Retinal pigment epithelial cell (primary cell): ENCODE data around the gene IPO9.
A peak's percentile ranks its signal among the peaks of the same experiment; 100 is the strongest.

Experiments
- DNase-seq: peaks from one replicate; pipeline ENCODE4 v3.0.0-alpha.2; 2010; ENCODE audit warnings: low read depth
- H3K4me3 ChIP-seq: 2 replicates; pipeline ENCODE4 v1.5.1; 2011; ENCODE audit warnings: mild to moderate bottlenecking, low read length, control low read depth, moderate library complexity
- TF ChIP-seq, protein P1 (sequence below): conservative IDR thresholded peaks from 2 replicates; pipeline ENCODE4 v1.5.1; 2011; ENCODE audit warnings: low read depth, low read length, control low read depth, inconsistent platforms

The IPO9 gene

DNA sequence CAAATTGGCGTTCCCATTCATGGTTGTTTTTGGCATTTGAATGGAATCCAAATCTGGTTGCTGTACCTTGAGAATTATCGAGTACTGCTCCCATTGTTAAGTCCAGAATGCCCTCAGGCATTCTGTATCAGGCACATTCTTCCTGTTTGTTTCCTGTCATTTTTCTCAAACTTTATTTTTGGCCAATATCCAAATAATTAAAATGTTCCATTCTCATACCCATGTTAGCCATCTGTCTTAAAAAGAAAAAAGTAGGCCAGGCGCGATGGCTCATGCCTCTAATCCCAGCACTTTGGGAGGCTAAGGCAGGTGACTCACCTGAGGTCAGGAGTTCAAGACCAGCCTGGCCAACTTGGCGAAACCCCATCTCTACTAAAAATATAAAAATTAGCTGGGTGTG, 30.5 kb downstream of the IPO9 start:
- TF ChIP-seq, protein P1, sequence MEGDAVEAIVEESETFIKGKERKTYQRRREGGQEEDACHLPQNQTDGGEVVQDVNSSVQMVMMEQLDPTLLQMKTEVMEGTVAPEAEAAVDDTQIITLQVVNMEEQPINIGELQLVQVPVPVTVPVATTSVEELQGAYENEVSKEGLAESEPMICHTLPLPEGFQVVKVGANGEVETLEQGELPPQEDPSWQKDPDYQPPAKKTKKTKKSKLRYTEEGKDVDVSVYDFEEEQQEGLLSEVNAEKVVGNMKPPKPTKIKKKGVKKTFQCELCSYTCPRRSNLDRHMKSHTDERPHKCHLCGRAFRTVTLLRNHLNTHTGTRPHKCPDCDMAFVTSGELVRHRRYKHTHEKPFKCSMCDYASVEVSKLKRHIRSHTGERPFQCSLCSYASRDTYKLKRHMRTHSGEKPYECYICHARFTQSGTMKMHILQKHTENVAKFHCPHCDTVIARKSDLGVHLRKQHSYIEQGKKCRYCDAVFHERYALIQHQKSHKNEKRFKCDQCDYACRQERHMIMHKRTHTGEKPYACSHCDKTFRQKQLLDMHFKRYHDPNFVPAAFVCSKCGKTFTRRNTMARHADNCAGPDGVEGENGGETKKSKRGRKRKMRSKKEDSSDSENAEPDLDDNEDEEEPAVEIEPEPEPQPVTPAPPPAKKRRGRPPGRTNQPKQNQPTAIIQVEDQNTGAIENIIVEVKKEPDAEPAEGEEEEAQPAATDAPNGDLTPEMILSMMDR, result no peak
- H3K4me3 ChIP-seq, result no peak overlapping the region
- no peak for DNase-seq

DNA sequence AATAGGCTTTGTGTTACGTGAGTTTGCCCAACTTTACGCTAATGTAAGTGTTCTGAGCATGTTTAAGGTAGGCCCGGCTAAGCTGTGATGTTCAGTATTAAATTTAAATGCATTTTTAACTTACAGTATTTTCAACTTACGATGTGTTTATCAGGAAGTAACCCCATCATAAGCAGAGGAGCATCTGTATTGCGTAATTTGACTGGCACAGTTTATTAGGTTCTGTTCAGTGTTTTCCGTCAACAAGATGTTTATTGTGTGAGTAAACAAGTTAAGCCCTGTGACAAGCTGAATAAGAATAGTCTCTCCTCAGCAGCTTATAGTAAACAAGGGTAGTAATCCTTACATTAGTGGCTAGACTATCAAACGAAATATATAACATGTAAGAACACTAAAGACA, 32.5 kb downstream of the IPO9 start:
- DNase-seq, result no peak
- H3K4me3 ChIP-seq, result no peak overlapping the region
- TF ChIP-seq, protein P1, result no peak

DNA sequence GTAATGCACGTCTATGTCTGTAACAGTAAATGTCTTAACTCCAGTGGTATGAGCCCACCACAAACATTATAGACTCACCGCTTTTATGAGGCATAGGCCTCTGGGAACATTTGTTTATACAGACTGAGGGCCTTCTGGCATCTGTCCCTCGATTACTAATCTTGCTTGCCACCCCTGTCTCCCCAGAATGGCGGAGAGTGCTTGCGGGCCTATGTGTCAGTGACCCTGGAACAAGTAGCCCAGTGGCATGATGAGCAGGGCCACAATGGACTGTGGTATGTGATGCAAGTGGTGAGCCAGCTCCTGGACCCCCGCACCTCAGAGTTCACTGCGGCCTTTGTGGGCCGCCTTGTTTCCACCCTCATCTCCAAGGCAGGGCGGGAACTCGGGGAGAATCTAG, 41.4 kb downstream of the IPO9 start:
- DNase-seq, result no peak
- TF ChIP-seq, protein P1, result no peak
- no peak overlapping the region for H3K4me3 ChIP-seq

DNA sequence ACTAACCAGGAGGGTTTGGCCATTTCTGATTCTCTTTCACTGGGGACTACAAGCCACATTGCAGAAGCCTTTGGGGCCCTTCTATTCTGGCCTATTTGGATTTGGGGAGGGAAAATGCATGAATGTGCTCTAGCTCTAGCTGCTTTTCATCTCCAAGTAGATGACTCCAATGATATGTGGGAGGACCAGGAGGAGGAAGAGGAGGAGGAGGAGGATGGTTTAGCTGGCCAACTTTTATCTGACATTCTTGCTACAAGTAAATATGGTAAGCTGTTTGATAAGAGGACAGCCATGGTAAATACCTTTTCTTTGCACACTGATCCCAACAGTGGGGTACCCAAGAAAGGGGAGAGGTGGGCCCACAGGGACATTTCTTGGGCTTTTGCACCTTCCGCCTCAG, 45.7 kb downstream of the IPO9 start:
- TF ChIP-seq, protein P1, result no peak
- DNase-seq, result no peak
- H3K4me3 ChIP-seq, result no peak overlapping the region

DNA sequence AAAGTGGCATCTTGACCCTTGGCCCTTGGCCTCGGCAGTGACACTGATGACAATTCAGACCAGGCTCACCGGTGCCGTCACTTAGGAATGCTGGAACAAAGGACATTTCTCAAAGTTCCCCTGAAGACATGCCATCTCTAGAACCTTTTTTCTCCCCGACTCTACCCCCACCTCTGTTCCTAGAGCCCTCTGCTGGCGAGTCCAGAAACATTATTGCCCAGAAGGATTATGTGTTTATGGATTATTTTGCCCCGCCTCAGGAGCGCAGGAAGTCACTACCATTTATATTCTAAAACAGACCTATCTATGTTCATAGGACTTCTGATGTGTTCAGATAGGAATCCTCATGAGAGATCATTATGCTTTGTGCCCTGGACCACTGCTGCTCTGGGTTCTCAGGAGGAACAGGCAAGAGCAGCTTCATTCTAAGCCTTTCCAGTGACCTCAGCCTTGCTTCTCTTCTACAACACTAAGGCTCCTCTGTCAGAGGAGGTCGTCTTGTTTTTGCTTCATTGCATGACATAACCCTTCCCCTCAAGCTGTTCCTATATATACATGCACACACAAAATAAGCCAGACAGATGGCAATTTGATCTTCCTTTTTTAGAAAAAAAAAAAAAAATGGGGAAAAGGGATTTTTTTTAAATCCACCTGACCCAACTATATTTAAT, 47.3 kb downstream of the IPO9 start:
- TF ChIP-seq, protein P1, result peak; percentile 69
- DNase-seq, result no peak
- no peak overlapping the region for H3K4me3 ChIP-seq

DNA sequence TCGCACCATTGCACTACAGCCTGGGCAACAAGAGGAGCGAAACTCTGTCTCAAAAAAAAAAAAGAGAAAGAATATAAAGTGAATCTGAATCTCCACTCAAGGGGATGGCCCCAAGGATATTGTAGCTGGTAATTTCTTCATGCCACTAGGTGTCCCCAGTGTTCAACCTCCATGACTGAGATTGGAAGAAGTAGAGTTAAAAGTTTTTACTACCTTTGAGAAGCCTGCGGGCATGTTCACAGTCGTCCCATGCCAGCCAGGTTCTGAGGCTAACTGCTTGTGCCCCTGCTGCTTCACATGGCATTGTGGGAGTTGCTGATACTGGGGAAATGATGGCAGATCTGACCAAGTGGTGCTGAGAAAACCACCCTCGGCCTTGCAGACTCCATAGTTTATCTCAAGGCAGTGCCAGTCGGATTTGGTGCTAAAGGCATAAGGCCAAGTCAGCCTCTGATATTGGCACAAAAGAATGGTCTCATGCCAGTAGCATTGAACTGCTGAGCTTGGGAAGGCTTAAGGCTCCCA, 49.0 kb downstream of the IPO9 start:
- TF ChIP-seq, protein P1, result peak; percentile 74
- H3K4me3 ChIP-seq, result no peak overlapping the region
- no peak for DNase-seq

DNA sequence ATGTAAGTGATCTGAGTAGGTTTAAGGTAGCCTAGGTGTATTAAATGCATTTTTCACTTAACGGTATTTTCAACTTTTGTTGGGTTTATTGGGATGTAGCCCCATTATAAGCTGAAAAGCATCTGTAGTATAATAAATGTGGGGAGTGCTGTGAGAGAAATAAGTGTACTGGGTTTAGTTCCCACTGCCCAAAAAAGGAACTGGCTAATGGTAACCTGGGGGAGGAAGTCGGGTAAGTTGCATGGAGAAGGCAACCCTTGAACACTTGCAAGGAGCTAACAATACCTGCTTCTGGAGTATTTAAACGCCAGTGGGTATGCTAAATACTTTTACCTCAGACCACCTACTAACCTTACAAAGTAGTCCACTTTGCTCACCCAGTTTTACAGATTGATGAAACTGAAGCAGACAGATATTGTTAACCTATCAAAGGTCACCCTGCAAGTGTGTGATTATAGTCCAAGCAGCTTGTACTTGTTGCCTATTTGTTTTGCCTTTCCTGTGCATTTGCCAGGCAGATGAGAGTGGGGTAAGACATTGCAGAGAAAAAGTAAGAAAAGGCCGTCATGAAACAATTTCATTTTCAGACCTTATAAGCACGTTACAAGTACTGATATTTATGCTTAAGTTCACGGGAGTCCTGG, 52.1 kb downstream of the IPO9 start:
- TF ChIP-seq, protein P1, result no peak
- H3K4me3 ChIP-seq, result no peak overlapping the region
- DNase-seq, result no peak
